HG03060 (cell line): ENCODE data around the gene OPRM1.
A peak's percentile ranks its signal among the peaks of the same experiment; 100 is the strongest.
"Not testable (repeated sequence)": the region's sequence is repeated elsewhere in the genome, so short reads cannot be mapped to it uniquely, and the experiment has no call there.

ENCODE experiments used
- ATAC-seq: cut with Tn5 transposase; IDR thresholded peaks from one replicate; pipeline ENCODE4 v1.9.1; 2021; ENCODE audit warnings: low read depth, moderate number of reproducible peaks; ENCODE audit not compliant: unreplicated experiment

OPRM1 gene

DNA sequence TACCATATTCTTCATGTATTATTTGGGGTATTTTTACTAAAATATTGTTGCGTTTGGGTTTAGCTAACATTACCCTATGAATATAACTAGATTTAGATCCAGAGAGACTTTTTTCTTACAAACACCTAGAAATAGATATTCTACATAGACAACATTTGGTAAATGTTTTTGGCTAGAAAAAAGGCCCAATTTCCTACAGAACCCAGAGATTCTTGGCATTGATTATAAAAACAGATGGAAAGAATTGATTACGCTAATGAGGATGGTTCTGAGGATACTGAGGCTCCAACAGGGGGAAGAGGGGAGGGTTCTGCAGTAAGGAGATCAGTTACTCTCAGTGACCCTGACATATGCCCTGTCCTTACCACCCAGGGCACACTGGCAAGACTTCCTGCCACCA, 194.3 kb downstream of the OPRM1 start:
- ATAC-seq: no peak

DNA sequence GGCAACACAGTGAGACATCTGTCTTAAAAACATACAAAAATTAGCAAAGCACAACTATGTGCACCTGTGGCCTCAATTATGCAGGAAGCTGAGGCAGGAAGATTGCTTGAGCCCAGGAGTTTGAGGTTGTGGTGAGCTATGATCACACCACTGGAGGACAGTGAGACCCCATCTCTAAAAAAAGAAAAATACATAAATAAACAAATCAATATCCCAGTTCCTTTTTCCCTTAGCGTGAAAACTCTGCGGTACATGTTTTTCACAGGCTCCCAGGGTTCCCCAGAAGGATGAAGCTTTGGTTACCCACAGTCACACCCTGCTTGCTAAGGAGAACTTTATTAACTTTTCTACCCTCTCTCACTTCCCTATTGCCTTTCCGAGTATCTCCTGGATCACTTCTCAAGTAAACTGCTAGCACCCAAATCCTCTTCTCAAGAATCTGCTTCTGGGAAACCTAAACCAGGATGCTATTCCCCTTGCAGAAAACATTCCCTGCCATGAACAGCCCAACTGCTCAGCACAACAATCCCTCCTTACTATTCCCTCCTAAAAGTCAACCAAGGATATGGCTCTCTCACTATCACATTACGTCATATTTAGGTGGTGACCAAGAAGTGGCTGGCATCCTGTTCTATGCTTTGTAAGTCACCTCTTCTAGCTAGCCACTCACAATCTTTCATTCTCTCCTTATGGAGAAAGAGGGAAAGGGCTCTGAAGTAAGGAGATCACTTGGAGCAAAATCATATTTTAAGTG, 195.2 kb downstream of the OPRM1 start:
- ATAC-seq: no peak

DNA sequence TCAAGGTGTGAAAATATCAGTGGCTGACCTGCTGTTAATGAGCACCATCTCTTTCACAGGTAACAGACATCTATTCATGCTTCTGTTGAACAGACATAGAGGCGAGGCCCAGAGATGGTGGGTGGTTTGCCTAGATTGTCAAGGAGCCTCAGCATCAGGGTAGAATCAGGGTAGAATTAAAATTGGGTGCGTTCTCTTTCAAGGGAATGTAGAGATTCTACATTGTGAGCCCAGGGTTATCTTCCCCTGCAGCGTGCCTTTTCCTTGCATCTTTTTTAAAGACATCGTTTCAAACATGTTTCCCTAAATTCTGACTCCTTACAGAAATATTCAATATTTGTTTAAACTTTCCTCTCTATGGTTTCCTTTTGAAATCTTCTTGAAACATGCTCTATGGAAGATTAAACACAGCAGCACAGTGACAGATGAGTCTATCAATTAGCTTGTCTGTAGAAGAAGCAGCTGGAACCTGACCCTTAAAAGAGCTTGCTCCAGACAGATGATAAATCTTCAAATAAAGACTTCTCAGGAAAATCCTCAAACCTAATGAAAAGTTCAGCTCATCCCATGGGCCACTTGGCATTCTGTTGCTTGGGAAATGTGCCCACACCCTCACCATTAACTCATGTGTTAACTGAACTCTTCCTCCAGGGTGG, 197.7 kb downstream of the OPRM1 start:
- no peak for ATAC-seq

DNA sequence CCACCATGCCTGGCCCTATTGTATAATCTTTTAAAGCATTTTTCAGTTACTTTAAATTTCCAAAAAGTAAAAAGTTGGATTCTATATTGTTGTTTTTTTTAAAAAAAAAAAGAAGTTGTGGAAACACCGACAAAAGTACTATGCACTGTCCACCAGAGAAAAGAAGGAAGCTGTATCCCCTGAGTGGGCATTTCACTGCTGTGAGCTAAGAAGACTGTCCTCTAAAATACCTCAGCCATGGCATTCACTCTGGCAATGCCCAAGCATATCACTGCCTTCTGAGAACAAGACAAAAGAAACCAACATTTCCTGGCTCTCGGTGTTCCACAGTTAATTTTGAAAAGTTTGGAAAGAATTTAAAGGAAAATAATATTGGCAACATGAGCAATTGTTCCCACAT, 199.8 kb downstream of the OPRM1 start:
- no peak for ATAC-seq

DNA sequence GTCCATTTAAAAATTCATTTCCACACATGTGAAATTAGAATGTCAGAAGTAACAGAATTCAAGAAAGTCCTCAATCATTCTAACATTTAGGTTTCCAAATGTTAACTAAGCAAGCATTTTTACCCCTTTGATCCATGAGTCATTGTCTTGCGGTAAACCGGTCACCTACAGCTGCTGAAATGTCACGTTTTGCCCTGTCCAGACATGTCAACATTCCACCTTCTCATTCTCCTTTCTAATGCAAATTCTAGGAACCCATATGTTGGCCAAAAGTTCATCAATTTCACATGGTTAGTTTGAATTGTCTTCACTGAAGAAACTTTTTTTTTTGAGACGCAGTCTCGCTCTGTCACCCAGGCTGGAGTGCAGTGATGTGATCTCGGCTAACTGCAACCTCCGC, 200.4 kb downstream of the OPRM1 start:
- no peak for ATAC-seq

DNA sequence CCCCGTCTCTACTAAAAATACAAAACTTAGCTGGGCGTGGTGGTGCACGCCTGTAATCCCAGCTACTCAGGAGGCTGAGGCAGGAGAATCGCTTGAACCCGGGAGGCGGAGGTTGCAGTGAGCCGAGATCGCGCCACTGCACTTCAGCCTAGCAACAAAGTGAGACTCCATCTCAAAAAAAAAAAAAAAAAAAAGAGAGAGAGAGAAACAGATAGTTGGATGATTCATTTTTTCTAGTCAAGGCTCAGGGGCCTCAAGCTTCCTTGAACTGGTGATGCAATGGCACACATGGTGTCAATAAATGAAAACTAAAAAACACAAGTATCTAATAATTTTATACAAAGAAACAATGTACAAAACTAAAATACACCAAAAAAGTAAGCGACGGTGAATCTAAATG, 202.0 kb downstream of the OPRM1 start:
- ATAC-seq: not testable (repeated sequence)

DNA sequence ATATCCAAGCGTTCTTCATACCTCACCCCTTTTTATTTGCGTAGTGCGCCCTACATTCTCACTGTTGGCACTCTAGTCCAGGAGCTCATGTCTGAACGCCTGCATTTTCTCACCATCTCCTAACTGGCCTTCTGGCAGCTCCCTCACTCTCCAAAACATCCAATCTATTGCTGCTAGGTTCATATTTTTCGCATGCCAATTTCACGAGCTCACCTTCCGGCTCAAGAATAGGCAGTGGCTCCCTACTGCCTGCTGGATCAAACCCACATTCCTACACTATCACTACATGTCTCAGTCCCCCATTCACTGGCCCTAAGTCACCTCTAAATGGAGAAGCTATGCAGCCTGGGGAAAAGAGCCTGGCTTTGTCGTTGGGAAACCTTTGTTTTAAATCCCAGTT, 202.5 kb downstream of the OPRM1 start:
- ATAC-seq: no peak

DNA sequence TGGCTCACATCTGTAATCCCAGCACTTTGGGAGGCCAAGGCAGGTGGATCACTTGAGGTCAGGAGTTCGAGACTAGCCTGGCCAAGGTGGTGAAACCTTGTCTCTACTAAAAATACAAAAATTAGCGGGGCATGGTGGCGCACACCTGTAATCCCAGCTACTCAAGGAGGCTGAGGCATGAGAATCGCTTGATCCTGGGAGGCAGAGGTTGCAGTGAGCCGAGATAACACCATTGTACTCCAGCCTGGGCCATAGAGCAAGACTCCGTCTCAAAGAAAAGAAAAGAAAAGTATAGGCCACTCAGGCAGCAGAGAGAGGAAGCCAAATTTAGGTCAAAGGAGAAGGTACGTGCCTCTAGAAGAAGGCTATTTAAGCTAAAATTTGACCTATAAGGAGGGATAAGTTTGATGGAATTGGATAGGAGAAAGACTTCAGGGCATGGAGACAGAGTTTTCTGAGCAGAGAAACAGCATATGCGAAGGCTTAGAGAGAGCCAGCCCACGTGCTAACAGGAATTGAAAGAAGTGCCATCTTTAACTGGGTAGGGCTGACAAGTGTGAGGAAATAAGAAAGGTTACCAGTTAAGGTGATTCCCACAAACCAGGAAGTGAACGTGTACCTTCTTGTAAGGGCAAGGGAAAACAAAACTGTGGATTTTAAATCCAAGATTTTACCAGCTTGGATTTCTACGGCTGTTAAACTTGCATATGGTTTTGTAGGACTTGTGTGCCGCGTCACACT, 203.7 kb downstream of the OPRM1 start:
- ATAC-seq: no peak

DNA sequence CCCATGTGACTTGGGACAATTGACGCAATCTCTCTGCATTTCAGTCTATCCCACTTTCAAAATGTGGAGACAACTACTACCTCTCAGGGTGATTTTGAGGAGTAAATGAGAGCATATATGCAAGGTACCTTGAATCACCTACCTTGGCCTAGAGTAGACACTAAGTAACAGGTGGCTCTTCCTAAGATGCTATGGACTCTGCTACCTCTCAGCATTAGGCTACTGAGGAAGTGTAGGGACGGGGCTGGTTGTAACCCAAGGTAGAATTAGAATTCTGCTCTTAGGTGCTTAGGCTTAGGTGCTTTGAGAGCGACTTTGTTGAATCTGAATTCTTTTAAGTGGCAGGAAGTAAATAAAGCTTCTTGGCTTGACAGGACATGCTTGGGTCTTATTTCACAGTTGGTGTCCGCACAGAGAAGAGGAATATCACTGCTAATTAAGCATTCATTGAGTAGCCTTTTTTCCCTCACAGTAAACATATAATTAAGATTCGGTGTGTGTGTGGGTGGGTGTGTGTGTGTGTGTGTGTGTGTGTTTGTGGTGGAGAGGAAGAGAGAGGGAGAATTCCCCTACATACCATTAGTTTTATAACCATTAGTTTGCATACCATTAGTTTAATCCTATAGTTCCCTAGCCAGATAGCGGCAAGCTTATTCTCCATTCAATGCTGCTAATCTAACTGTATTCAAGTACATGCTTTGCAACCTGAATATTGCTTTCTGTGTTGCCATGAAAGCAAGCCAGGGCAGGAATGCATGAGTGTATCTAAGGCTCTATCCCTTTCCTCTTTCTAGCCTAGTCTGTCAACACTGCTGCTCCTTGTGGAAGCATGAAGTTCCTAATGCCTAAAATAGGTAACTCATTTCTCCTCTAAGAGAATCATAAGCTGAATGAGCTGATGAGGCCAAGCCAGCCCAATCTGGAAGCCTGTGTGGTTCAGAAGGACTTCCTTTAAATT, 205.0 kb downstream of the OPRM1 start:
- no peak for ATAC-seq

DNA sequence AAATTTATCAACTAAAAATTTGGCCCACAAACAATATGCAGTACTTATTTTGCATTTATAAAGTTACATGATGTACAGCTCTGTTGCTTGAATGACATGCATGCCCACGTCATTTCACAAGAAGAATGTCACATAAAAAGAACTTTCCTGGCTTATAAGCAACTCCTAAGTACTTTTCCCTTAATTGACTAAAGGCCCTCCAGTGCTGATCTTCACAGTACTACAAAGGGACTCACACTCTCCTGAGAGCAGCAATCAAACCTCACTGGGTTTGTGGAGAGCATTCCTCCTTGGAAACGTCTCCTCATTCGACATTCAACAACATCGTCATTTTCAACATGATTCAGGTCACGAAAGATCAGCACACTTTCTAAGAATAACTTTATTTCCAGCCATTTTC, 206.5 kb downstream of the OPRM1 start:
- no peak for ATAC-seq

DNA sequence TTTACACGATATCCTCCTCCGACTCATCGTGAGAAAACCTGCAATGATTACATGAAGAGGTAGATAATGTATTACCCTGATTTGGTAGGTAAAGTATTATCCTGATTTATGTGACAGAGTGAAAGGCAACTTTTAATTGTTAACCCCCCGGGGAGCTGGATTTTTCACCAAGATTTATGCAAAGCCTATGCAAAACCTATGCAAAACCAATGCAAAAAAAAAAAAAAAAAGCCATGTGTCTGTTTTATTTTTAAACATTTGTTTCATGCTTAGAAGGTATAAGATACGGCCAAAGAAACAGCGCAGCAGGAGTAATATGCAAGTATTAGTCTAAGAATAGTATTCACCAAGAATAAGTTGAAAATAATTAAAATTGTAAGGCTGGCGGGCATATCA, 207.7 kb downstream of the OPRM1 start:
- ATAC-seq: no peak

DNA sequence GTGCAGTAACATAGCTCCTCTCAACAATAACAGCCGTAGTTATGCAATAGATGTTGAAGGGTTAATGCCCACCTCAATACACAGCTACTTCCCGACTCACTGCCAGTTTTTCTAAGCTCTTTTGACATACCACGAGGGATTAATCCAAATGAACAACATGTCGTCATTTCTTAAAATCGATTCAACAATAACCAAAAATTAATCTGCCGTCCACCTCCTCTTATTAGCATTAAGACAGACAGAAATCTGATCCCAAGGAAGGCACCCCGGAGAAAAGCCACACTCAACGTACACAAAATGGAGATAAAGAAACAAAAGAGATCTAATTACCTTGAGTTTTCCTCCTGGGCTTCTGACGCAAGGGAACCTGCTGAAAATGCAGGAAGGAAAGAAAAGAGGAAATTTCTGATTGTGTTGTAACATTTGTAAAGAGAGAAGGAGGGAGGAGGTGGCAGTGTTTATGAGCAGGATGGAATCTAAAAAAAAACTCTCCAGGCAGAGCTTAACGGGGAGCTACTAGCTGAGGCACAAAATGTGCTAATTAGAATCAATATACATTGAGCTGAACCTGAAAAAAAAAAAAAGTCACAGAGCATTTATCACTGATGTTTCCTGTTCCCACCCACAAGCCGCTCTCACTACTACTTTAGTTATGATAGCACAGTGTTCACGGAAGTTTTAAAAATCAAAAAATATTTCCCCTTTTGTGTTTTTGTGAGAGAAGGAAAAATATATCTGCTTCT, 208.2 kb downstream of the OPRM1 start:
- ATAC-seq: peak; percentile 29

DNA sequence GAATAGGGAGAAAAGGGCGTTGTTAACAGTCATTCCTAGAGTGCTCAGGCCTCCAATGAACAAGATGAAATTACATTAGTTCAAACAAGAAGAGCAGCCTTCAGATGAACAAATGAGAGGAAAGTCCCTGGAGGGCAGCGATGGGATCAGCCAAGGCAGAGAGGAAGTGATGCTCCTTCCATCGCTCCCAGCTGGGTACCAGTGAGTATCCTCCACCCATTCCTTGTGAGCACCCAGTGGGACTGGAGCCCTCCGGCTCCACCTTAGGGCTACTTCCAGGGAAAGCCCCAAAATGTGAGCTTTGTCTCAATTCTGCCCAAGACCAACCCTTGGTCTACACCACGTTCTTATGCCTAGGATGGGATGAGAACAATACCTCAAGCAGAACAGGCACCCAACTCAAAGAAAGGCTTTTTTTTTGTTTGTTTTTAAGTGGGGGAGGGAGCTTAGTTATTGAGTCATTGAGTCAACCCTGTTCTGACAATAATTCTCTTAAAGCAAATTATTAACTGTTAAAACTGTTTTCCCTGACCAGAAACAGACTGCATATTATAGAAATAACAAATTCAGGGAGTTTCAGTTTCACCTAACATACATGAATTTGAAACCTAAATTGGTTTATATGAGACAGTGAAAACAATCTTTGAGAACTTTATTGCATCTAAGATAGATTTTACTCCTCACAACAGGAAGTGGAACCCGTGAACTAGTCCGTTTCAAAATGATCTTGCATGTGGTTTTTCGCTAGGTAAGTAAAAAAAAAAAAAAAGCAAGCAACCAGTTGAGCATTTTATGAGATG, 210.7 kb downstream of the OPRM1 start:
- ATAC-seq: peak; percentile 69

DNA sequence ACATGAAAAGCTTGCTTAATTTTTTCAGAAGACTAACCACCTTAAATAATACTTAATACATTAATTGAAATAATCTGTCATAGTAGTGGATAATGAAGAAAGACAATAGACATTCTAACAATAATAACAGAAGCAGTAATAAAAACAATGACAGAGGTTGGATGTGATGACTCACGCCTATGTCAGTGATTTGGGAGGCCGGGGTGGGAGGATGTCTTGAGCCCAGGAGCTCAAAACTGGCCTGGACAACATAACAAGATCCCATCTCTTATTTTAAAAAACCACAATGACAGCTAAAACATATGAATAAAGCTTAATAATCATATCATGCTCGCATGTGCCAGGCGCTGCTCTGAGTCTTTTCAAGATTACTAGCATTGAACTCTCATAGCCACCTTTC, 212.1 kb downstream of the OPRM1 start:
- no peak for ATAC-seq

DNA sequence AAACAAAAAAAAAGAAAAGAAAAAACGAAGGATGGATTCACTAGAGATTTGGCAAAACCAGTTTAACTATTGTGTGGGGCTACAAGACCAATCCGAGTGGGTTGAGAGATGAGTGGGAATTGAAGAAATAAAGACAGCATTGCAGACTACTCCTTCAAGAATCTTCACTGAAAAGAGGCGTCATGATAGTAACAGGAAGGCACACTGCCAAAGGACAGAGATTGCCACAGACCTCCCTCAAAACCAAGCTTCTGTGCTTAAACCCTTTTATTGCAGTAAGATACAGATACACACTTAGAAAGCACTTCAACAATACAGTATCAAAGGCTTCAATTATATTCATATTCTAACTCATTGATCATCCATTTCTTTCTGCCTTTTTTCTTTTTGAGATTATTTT, 213.6 kb downstream of the OPRM1 start:
- ATAC-seq: no peak

DNA sequence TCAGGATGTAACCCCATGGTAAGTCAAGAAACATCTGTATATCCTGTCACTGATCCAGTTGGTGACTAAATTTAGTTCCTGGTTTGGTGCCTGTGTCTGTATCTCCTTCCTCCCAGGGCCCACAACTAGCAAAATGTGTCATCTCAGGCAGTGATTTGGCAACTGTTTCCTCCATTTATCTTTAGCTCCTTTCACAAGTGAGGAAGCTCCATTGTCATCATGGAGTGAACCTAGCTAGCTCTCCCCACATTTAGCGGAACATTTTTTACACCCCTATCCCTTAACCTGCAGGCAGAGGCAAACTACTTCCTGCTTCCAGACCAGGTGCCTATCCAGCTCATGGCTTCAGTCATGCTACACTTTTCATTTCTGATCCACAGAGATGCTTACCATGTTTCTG, 218.0 kb downstream of the OPRM1 start:
- no peak for ATAC-seq

DNA sequence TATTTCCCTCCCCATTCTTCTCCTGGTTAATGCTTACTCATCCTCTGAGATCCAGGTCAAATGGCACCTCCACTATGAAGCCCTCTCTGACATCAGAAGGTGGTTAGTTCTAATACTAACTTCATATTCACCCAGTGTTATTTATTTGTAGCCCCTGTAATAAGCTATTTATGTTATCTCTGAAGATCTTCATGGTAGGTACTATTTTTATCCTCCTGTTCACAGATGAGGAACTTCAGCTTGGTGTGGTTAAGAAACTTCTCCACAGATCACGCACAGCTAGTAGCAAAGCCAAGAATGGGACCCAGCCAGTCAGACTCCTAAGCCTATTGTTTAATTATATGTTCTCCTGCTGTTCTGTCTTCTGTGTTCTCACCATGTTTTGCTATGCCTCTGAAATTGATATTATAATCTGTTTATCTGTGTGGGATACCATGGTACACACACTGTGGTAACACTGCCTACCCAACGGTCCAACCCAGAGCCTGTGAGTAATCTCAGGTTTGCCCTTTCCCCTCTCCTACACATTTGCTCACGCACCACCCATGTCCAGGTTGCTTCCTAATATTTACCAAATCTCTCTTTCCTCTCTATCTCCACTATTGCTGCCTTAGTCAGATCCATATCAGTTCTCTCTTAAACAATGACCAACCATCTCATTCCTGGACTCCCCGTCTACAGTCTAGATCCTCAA, 219.2 kb downstream of the OPRM1 start:
- peak; percentile 76 for ATAC-seq

DNA sequence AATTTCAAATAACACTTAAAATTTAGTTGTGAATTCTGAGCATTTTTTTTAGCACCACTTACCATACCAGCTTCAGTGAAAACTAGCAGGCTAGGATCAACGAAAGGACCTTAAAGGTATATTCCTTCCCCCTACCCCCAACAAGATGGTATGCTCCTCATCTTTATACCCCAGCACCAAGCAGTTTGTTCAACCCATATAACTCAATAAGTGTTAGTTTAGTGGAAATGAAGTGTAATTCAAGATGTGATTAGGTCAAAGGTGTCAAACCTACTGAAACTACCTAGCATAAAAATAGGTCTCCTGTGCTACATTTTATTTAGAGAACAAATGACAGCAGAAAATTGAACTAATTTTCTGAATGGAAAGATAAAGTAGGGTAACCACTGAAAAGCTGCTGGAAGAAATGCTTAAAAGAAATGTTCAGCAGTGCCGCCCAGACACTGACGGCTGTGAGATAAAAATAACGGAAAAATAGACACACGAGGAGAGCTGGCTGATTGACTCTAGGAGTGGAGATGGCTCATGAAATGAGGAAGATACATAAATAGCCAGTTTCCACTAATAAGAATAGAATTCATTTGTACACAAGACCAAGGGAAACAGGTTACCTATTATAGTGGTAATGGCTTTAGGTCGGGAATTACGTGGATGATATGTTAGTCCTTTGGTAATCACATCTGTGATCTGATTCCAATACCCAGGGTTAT, 222.8 kb downstream of the OPRM1 start:
- no peak for ATAC-seq
